ENCODE results near the gene TTF1. TPM values are rescaled to one million over a fixed set of nuclear protein-coding genes. Genes with fewer than 3 reads are reported as not detected.

Gene TTF1
- total RNA-seq: 10 to 100 TPM; 29.7 to 30.0 TPM

GRCh38 chr9:132406554-132407122, at the start of gene TTF1:
Gene TTF1, minus strand, starts transcription at chr9:132406840. Its CDS starts 4,019 bp downstream, at chr9:132402821.
- H3K36me3 Mint-ChIP-seq: peaks cover 25% of the 10 kb centered on the region
- H3K4me1 Mint-ChIP-seq: peaks cover 55% of the 10 kb centered on the region
- CTCF ChIA-PET: interaction anchor here (0.5 to 1.4 kb wide), 3 partner anchors 247 to 624 kb away, joined by 3 to 4 read pairs (median 3); no protein-coding TSS in a partner anchor
- H3K4me3 Mint-ChIP-seq: peak within 1 kb of the TSS; percentile 88
- peak within 1 kb of the TSS; percentile 82 for H3K27ac Mint-ChIP-seq
- peak; percentile 79 for ATAC-seq
- H3K9me3 Mint-ChIP-seq (ENCODE audit: low read depth): no peaks in the 10 kb centered on the region
- H3K27me3 Mint-ChIP-seq: peaks cover 25% of the 10 kb centered on the region
- DNase-seq: peak; percentile 96

- no peaks in the 10 kb centered on the region for H3K36me3 Mint-ChIP-seq
- H3K27me3 Mint-ChIP-seq: peaks cover 61% of the 10 kb centered on the region
- ATAC-seq (no peak), DNase-seq (no peak)
- H3K4me1 Mint-ChIP-seq: peaks cover 15% of the 10 kb centered on the region
- H3K27ac Mint-ChIP-seq: no peak overlapping the region
- no peaks in the 10 kb centered on the region for H3K9me3 Mint-ChIP-seq (ENCODE audit: low read depth)
- CTCF ChIA-PET: no interaction called here
- H3K4me3 Mint-ChIP-seq: no peak overlapping the region
These were observed 49.6 kb upstream of the TTF1 start for GRCh38 chr9:132456241-132456640.

- DNase-seq (peak; percentile 89), ATAC-seq (peak; percentile 97)
- Mint-ChIP-seq H3K4me3 (no peak overlapping the region), H3K9me3 (ENCODE audit: low read depth) (no peaks in the 10 kb centered on the region), H3K4me1 (peaks cover 33% of the 10 kb centered on the region), H3K27me3 (peaks cover 82% of the 10 kb centered on the region), H3K36me3 (no peaks in the 10 kb centered on the region), H3K27ac (peak overlapping the region; percentile 10)
- CTCF ChIA-PET: interaction anchor here (1.0 to 1.3 kb wide), 2 partner anchors 39 to 41 kb away, joined by 3 to 4 read pairs; partner anchors contain the start of gene CFAP77
These were observed 44.6 kb upstream of the TTF1 start for GRCh38 chr9:132451276-132451675.

- H3K27me3 Mint-ChIP-seq: peaks cover 75% of the 10 kb centered on the region
- CTCF ChIA-PET: no interaction called here
- no peak overlapping the region for H3K4me3 Mint-ChIP-seq
These were observed 41.3 kb upstream of the TTF1 start for GRCh38 chr9:132447902-132448301.

GRCh38 chr9:132447346-132447745, 40.7 kb upstream of the TTF1 start:
- H3K36me3 Mint-ChIP-seq: no peaks in the 10 kb centered on the region
- CTCF ChIA-PET: interaction anchor here (0.5 kb wide), 1 partner anchor 312 kb away, joined by 3 read pairs; no protein-coding TSS in a partner anchor
- H3K27ac Mint-ChIP-seq: no peak overlapping the region
- no peak for DNase-seq
- no peaks in the 10 kb centered on the region for H3K9me3 Mint-ChIP-seq (ENCODE audit: low read depth)
- H3K4me1 Mint-ChIP-seq: peaks cover 30% of the 10 kb centered on the region
- H3K27me3 Mint-ChIP-seq: peaks cover 75% of the 10 kb centered on the region
- ATAC-seq: no peak
- H3K4me3 Mint-ChIP-seq: no peak overlapping the region

More at GRCh38 chr9:132447902-132448301, 41.3 kb upstream of the TTF1 start:
- no peak for ATAC-seq
- no peak for DNase-seq
- Mint-ChIP-seq H3K9me3 (ENCODE audit: low read depth) (no peaks in the 10 kb centered on the region), H3K36me3 (no peaks in the 10 kb centered on the region), H3K4me1 (peaks cover 30% of the 10 kb centered on the region), H3K27ac (no peak overlapping the region)

- no peaks in the 10 kb centered on the region for H3K9me3 Mint-ChIP-seq (ENCODE audit: low read depth)
- CTCF ChIA-PET: interaction anchor here (0.5 kb wide), 1 partner anchor 312 kb away, joined by 3 read pairs; no protein-coding TSS in a partner anchor
- ATAC-seq (no peak), DNase-seq (no peak)
- peaks cover 25% of the 10 kb centered on the region for H3K4me1 Mint-ChIP-seq
- no peak overlapping the region for H3K27ac Mint-ChIP-seq
- H3K4me3 Mint-ChIP-seq: no peak overlapping the region
- peaks cover 74% of the 10 kb centered on the region for H3K27me3 Mint-ChIP-seq
- H3K36me3 Mint-ChIP-seq: no peaks in the 10 kb centered on the region
These were observed 40.2 kb upstream of the TTF1 start for GRCh38 chr9:132446887-132447286.

GRCh38 chr9:132443951-132444607, 37.4 kb upstream of the TTF1 start:
- H3K9me3 Mint-ChIP-seq (ENCODE audit: low read depth): no peaks in the 10 kb centered on the region
- no peak overlapping the region for H3K4me3 Mint-ChIP-seq
- CTCF ChIA-PET: interaction anchor here (1.5 kb wide), 1 partner anchor 14 kb away, joined by 3 read pairs; no protein-coding TSS in a partner anchor
- no peak for DNase-seq
- H3K27ac Mint-ChIP-seq: no peak overlapping the region
- ATAC-seq: no peak
- peaks cover 13% of the 10 kb centered on the region for H3K4me1 Mint-ChIP-seq
- H3K36me3 Mint-ChIP-seq: no peaks in the 10 kb centered on the region
- H3K27me3 Mint-ChIP-seq: peaks cover 72% of the 10 kb centered on the region

GRCh38 chr9:132441404-132441803, 34.8 kb upstream of the TTF1 start:
- Mint-ChIP-seq H3K27me3 (peaks cover 66% of the 10 kb centered on the region), H3K4me3 (no peak overlapping the region), H3K27ac (no peak overlapping the region), H3K9me3 (ENCODE audit: low read depth) (no peaks in the 10 kb centered on the region), H3K36me3 (no peaks in the 10 kb centered on the region), H3K4me1 (peaks cover 8% of the 10 kb centered on the region)
- DNase-seq (no peak), ATAC-seq (no peak)
- CTCF ChIA-PET: no interaction called here

GRCh38 chr9:132440735-132441134, 34.1 kb upstream of the TTF1 start:
- Mint-ChIP-seq H3K27me3 (peaks cover 68% of the 10 kb centered on the region), H3K9me3 (ENCODE audit: low read depth) (no peaks in the 10 kb centered on the region), H3K4me1 (peaks cover 8% of the 10 kb centered on the region), H3K36me3 (no peaks in the 10 kb centered on the region), H3K4me3 (no peak overlapping the region), H3K27ac (no peak overlapping the region)
- ATAC-seq (no peak), DNase-seq (no peak)
- CTCF ChIA-PET: interaction anchor here (1.0 kb wide), 1 partner anchor 28 kb away, joined by 3 read pairs; no protein-coding TSS in a partner anchor

- no peak for DNase-seq
- CTCF ChIA-PET: interaction anchor here (0.9 kb wide), 1 partner anchor 26 kb away, joined by 3 read pairs; no protein-coding TSS in a partner anchor
- no peak overlapping the region for H3K4me3 Mint-ChIP-seq
- H3K4me1 Mint-ChIP-seq: peaks cover 7% of the 10 kb centered on the region
- H3K36me3 Mint-ChIP-seq: no peaks in the 10 kb centered on the region
- H3K9me3 Mint-ChIP-seq (ENCODE audit: low read depth): no peaks in the 10 kb centered on the region
- no peak overlapping the region for H3K27ac Mint-ChIP-seq
- no peak for ATAC-seq
- H3K27me3 Mint-ChIP-seq: peaks cover 76% of the 10 kb centered on the region
These were observed 32.5 kb upstream of the TTF1 start for GRCh38 chr9:132439153-132439552.

- DNase-seq (no peak), ATAC-seq (no peak)
- Mint-ChIP-seq H3K9me3 (ENCODE audit: low read depth) (no peaks in the 10 kb centered on the region), H3K4me3 (no peak overlapping the region), H3K27ac (no peak overlapping the region), H3K36me3 (no peaks in the 10 kb centered on the region), H3K27me3 (peaks cover 74% of the 10 kb centered on the region), H3K4me1 (peaks cover 4% of the 10 kb centered on the region)
- CTCF ChIA-PET: no interaction called here
These were observed 28.2 kb upstream of the TTF1 start for GRCh38 chr9:132434881-132435280.

- Mint-ChIP-seq H3K4me3 (no peak overlapping the region), H3K9me3 (ENCODE audit: low read depth) (no peaks in the 10 kb centered on the region), H3K27me3 (peaks cover 82% of the 10 kb centered on the region), H3K4me1 (no peaks in the 10 kb centered on the region), H3K36me3 (no peaks in the 10 kb centered on the region), H3K27ac (no peak overlapping the region)
- CTCF ChIA-PET: interaction anchor here (0.8 to 1.3 kb wide), 2 partner anchors 14 to 18 kb away, joined by 3 read pairs; no protein-coding TSS in a partner anchor
- no peak for DNase-seq
- no peak for ATAC-seq
These were observed 24.4 kb upstream of the TTF1 start for GRCh38 chr9:132430998-132431397.

GRCh38 chr9:132426639-132427414, 20.2 kb upstream of the TTF1 start:
- no peaks in the 10 kb centered on the region for H3K4me1 Mint-ChIP-seq
- H3K9me3 Mint-ChIP-seq (ENCODE audit: low read depth): no peaks in the 10 kb centered on the region
- no peak overlapping the region for H3K27ac Mint-ChIP-seq
- H3K4me3 Mint-ChIP-seq: no peak overlapping the region
- H3K27me3 Mint-ChIP-seq: peaks cover 86% of the 10 kb centered on the region
- ATAC-seq (no peak), DNase-seq (no peak)
- H3K36me3 Mint-ChIP-seq: no peaks in the 10 kb centered on the region
- CTCF ChIA-PET: no interaction called here
